Kidney glomerular epithelial cell (primary cell): ENCODE results near the gene SYT8.

Experiments used
- DNase-seq: peaks from one replicate; lab custom pipeline; 2025; lab: John Stamatoyannopoulos, UW

The SYT8 gene

GRCh38 chr11:1845561-1846452 lies 11.0 kb downstream of the SYT8 start:
- DNase-seq, result no peak

GRCh38 chr11:1846453-1846932 lies 11.7 kb downstream of the SYT8 start:
- DNase-seq, result no peak

GRCh38 chr11:1847006-1847735 lies 12.4 kb downstream of the SYT8 start:
- DNase-seq, result no peak

GRCh38 chr11:1847926-1848639 lies 13.3 kb downstream of the SYT8 start:
- DNase-seq, result no peak

GRCh38 chr11:1848640-1849430 lies 14.0 kb downstream of the SYT8 start:
- no peak for DNase-seq

- no peak for DNase-seq
Observed at GRCh38 chr11:1851468-1852180, 16.8 kb downstream of the SYT8 start.

GRCh38 chr11:1852271-1852876 lies 17.6 kb downstream of the SYT8 start:
- DNase-seq, result no peak

GRCh38 chr11:1852877-1853276 lies 18.1 kb downstream of the SYT8 start, which contains the start of gene LSP1:
LSP1 (plus strand) TSS chr11:1853084; CDS start chr11:1853145, 61 bp downstream.
- DNase-seq, result no peak

- DNase-seq, result no peak
Observed at GRCh38 chr11:1853376-1854131, 18.8 kb downstream of the SYT8 start.

GRCh38 chr11:1854132-1854948 lies 19.6 kb downstream of the SYT8 start:
- DNase-seq, result no peak

- DNase-seq, result no peak
Observed at GRCh38 chr11:1854949-1855885, 20.4 kb downstream of the SYT8 start.

GRCh38 chr11:1855886-1856265 lies 21.1 kb downstream of the SYT8 start:
- no peak for DNase-seq

GRCh38 chr11:1856306-1857005 lies 21.7 kb downstream of the SYT8 start:
- no peak for DNase-seq

GRCh38 chr11:1857064-1857463 lies 22.3 kb downstream of the SYT8 start:
- no peak for DNase-seq

- no peak for DNase-seq
Observed at GRCh38 chr11:1858154-1858553, 23.4 kb downstream of the SYT8 start.

- DNase-seq, result no peak
Observed at GRCh38 chr11:1858576-1858975, 23.8 kb downstream of the SYT8 start.

GRCh38 chr11:1859004-1859403 lies 24.2 kb downstream of the SYT8 start:
- DNase-seq, result no peak
